WTC11 (cell line): ENCODE results near the gene ADK.

Experiments used
- CREB1 ChIP-seq: sonication (generic); formaldehyde crosslinking; IDR thresholded peaks from 2 replicates; pipeline ENCODE4 v1.8.0; 2023; ENCODE audit warnings: mild to moderate bottlenecking, missing genetic modification reagents
- ELF4 ChIP-seq: sonication (generic); formaldehyde crosslinking; IDR thresholded peaks from 2 replicates; pipeline ENCODE4 v1.8.1; 2022; ENCODE audit warnings: low read depth, mild to moderate bottlenecking, moderate library complexity, missing genetic modification reagents
- FOXP1 ChIP-seq: sonication (generic); formaldehyde crosslinking; IDR thresholded peaks from 2 replicates; pipeline ENCODE4 v1.8.0; 2022; ENCODE audit warnings: missing genetic modification reagents, mild to moderate bottlenecking, moderate library complexity, borderline replicate concordance
- MYBL2 ChIP-seq: sonication (generic); formaldehyde crosslinking; IDR thresholded peaks from 2 replicates; pipeline ENCODE4 v1.8.1; 2023; ENCODE audit warnings: mild to moderate bottlenecking, moderate library complexity, missing genetic modification reagents
- NFYB ChIP-seq: sonication (generic); formaldehyde crosslinking; conservative IDR thresholded peaks from 2 replicates; pipeline ENCODE4 v1.8.0; 2022; ENCODE audit warnings: low read depth, missing genetic modification reagents
- PRRX2 ChIP-seq: fragments of 250-450 bp; sonication (Bioruptor Pico); IDR thresholded peaks from 2 replicates; pipeline ENCODE4 v1.8.0; 2021; ENCODE audit warnings: mild to moderate bottlenecking
- SP1 ChIP-seq: sonication (generic); formaldehyde crosslinking; conservative IDR thresholded peaks from 2 replicates; pipeline ENCODE4 v1.8.1; 2022; ENCODE audit warnings: missing genetic modification reagents
- ZNF425 ChIP-seq: fragments of 250-450 bp; sonication (Bioruptor Pico); conservative IDR thresholded peaks from 2 replicates; pipeline ENCODE4 v1.9.0; 2021; ENCODE audit warnings: mild to moderate bottlenecking
- TF ChIP-seq, protein P1 (sequence below): sonication (generic); formaldehyde crosslinking; IDR thresholded peaks from 2 replicates; pipeline ENCODE4 v1.8.1; 2023; ENCODE audit warnings: mild to moderate bottlenecking, missing genetic modification reagents, moderate library complexity

GRCh38 chr10:74548676-74549075 lies 397.7 kb downstream of the ADK start:
- no peak for TF ChIP-seq ELF4 (CRISPR knock-in tag)
- no peak for TF ChIP-seq NFYB (CRISPR knock-in tag)
- TF ChIP-seq CREB1 (CRISPR knock-in tag), result no peak
- no peak for TF ChIP-seq SP1
- TF ChIP-seq FOXP1 (CRISPR knock-in tag), result no peak
- TF ChIP-seq, protein P1, sequence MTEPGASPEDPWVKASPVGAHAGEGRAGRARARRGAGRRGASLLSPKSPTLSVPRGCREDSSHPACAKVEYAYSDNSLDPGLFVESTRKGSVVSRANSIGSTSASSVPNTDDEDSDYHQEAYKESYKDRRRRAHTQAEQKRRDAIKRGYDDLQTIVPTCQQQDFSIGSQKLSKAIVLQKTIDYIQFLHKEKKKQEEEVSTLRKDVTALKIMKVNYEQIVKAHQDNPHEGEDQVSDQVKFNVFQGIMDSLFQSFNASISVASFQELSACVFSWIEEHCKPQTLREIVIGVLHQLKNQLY (CRISPR knock-in tag), result no peak
- TF ChIP-seq ZNF425, result no peak
- TF ChIP-seq MYBL2 (CRISPR knock-in tag), result no peak
- no peak for TF ChIP-seq PRRX2 (CRISPR knock-in tag)
